ENCODE data around the gene FCN3. TPM values are rescaled to one million over a fixed set of nuclear protein-coding genes. Genes with fewer than 3 reads are reported as not detected.
A peak's percentile ranks its signal among the peaks of the same experiment; 100 is the strongest.

Gene FCN3
- total and polyA plus RNA-seq, 9 of the 15 experiments (the other 6 are each of a cell fraction or from before 2014, with no cell fraction given) = 0.49 TPM; not detected in 8

DNA sequence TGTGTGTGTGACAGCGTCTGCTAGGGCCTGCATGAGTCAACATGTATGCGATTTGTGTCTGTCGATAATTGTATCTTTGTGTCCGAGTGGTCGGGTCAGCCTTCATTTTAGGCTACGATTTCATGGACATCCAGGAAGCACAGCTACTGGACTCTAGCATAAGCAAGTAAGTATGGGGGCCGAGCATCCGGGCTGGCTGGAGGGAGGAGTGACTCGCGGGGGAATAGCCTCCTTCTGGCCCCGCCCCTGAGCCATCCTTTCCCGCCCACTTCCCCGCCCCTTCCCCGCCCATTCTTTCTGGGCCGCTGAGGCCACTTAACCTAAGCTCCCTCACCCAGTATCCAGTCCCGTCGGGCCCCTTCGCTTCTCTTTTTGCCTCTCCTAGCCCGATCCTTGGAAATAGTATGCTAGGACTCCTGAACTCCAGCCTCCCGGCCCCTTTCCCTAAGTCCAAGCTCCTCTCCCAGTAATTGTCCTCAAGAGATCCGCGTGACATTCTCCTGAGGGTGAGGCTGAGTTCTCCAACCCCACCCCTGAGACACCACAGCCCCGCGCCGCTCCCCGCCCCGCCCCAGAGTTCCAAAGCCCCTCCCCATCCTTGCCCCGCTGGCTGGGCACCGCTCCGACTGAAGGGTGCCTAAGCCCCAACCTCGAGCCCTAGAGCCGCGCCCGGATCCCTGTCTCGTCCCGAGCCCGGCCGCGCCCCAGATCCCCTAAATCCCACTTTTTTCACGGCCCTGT is 9.1 kb downstream of the FCN3 start (continued):
- TF ChIP-seq, protein P1, sequence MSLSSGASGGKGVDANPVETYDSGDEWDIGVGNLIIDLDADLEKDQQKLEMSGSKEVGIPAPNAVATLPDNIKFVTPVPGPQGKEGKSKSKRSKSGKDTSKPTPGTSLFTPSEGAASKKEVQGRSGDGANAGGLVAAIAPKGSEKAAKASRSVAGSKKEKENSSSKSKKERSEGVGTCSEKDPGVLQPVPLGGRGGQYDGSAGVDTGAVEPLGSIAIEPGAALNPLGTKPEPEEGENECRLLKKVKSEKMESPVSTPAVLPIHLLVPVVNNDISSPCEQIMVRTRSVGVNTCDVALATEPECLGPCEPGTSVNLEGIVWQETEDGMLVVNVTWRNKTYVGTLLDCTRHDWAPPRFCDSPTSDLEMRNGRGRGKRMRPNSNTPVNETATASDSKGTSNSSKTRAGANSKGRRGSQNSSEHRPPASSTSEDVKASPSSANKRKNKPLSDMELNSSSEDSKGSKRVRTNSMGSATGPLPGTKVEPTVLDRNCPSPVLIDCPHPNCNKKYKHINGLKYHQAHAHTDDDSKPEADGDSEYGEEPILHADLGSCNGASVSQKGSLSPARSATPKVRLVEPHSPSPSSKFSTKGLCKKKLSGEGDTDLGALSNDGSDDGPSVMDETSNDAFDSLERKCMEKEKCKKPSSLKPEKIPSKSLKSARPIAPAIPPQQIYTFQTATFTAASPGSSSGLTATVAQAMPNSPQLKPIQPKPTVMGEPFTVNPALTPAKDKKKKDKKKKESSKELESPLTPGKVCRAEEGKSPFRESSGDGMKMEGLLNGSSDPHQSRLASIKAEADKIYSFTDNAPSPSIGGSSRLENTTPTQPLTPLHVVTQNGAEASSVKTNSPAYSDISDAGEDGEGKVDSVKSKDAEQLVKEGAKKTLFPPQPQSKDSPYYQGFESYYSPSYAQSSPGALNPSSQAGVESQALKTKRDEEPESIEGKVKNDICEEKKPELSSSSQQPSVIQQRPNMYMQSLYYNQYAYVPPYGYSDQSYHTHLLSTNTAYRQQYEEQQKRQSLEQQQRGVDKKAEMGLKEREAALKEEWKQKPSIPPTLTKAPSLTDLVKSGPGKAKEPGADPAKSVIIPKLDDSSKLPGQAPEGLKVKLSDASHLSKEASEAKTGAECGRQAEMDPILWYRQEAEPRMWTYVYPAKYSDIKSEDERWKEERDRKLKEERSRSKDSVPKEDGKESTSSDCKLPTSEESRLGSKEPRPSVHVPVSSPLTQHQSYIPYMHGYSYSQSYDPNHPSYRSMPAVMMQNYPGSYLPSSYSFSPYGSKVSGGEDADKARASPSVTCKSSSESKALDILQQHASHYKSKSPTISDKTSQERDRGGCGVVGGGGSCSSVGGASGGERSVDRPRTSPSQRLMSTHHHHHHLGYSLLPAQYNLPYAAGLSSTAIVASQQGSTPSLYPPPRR (CRISPR knock-in tag; IDR thresholded peaks at IDR 0.05; ENCODE audit: borderline replicate concordance) = no peak
- no peak for TF ChIP-seq ZNF76 (CRISPR knock-in tag; IDR thresholded peaks at IDR 0.05; ENCODE audit: borderline replicate concordance)
- TF ChIP-seq ZNF311 (CRISPR knock-in tag; IDR thresholded peaks at IDR 0.05) = no peak
- no peak for TF ChIP-seq FOXK2 (conservative IDR thresholded peaks at IDR 0.05 in 1 of 2, IDR thresholded peaks at IDR 0.05 in 1 of 2; ENCODE audit: low read depth in 2 of 2)
- TF ChIP-seq ZNF778 (CRISPR knock-in tag; IDR thresholded peaks at IDR 0.05) = no peak
- no peak for TF ChIP-seq KAT7 (CRISPR knock-in tag; IDR thresholded peaks at IDR 0.05; ENCODE audit: borderline replicate concordance)
- TF ChIP-seq TBL1XR1 (IDR thresholded peaks at IDR 0.05; ENCODE audit: low read length in 2 of 2) = no peak
- TF ChIP-seq PHB (CRISPR knock-in tag; IDR thresholded peaks at IDR 0.05) = no peak
- 0 out of 2 replicates have a peak, but pooled peaks have one; percentile 77 for TF ChIP-seq ZNF12 (CRISPR knock-in tag; IDR thresholded peaks at IDR 0.05)
- no peak for TF ChIP-seq SRSF3 (IDR thresholded peaks at IDR 0.05; ENCODE audit: insufficient read depth, low read length)
- no peak for TF ChIP-seq RBM39 (optimal IDR thresholded peaks at IDR 0.05; ENCODE audit: low read depth, low read length)
- TF ChIP-seq FOXJ2 (tag; IDR thresholded peaks at IDR 0.05) = no peak
- no peak for TF ChIP-seq HNRNPUL1 (IDR thresholded peaks at IDR 0.05; ENCODE audit: low read length)
- peak; percentile 80; the same call in 1 of the 2 replicates for TF ChIP-seq ETV5 (CRISPR knock-in tag; IDR thresholded peaks at IDR 0.05; ENCODE audit: low read depth)
- TF ChIP-seq, protein P2, sequence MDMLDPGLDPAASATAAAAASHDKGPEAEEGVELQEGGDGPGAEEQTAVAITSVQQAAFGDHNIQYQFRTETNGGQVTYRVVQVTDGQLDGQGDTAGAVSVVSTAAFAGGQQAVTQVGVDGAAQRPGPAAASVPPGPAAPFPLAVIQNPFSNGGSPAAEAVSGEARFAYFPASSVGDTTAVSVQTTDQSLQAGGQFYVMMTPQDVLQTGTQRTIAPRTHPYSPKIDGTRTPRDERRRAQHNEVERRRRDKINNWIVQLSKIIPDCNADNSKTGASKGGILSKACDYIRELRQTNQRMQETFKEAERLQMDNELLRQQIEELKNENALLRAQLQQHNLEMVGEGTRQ (CRISPR knock-in tag; IDR thresholded peaks at IDR 0.05) = no peak
- TF ChIP-seq STAT5A (IDR thresholded peaks at IDR 0.05; ENCODE audit: borderline replicate concordance, low read length) = no peak
- TF ChIP-seq, protein P3, sequence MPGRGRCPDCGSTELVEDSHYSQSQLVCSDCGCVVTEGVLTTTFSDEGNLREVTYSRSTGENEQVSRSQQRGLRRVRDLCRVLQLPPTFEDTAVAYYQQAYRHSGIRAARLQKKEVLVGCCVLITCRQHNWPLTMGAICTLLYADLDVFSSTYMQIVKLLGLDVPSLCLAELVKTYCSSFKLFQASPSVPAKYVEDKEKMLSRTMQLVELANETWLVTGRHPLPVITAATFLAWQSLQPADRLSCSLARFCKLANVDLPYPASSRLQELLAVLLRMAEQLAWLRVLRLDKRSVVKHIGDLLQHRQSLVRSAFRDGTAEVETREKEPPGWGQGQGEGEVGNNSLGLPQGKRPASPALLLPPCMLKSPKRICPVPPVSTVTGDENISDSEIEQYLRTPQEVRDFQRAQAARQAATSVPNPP (IDR thresholded peaks at IDR 0.05; ENCODE audit: borderline replicate concordance, insufficient read depth, insufficient read length) = no peak
- TF ChIP-seq, protein P4, sequence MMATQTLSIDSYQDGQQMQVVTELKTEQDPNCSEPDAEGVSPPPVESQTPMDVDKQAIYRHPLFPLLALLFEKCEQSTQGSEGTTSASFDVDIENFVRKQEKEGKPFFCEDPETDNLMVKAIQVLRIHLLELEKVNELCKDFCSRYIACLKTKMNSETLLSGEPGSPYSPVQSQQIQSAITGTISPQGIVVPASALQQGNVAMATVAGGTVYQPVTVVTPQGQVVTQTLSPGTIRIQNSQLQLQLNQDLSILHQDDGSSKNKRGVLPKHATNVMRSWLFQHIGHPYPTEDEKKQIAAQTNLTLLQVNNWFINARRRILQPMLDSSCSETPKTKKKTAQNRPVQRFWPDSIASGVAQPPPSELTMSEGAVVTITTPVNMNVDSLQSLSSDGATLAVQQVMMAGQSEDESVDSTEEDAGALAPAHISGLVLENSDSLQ (IDR thresholded peaks at IDR 0.05) = peak; percentile 13; the same call in 1 of the 2 replicates
- TF ChIP-seq KHSRP (IDR thresholded peaks at IDR 0.05) = no peak
